ENCODE results near the gene AP2B1.

AP2B1 gene

GRCh38 chr17:35731917-35732805 lies 145.0 kb downstream of the AP2B1 start:
- no peak for DNase-seq

GRCh38 chr17:35732806-35733136 lies 145.6 kb downstream of the AP2B1 start:
- DNase-seq = no peak

- DNase-seq = no peak
These were observed 146.2 kb downstream of the AP2B1 start for GRCh38 chr17:35733366-35733765.

GRCh38 chr17:35734396-35734795 lies 147.3 kb downstream of the AP2B1 start:
- no peak for DNase-seq

GRCh38 chr17:35735036-35735805 lies 148.1 kb downstream of the AP2B1 start:
- DNase-seq = no peak

GRCh38 chr17:35736236-35736635 lies 149.1 kb downstream of the AP2B1 start:
- no peak for DNase-seq

GRCh38 chr17:35738519-35739133 lies 151.5 kb downstream of the AP2B1 start:
- DNase-seq = no peak

GRCh38 chr17:35740216-35740615 lies 153.1 kb downstream of the AP2B1 start:
- DNase-seq = no peak

GRCh38 chr17:35740997-35741931 lies 154.1 kb downstream of the AP2B1 start:
- peak; percentile 32 to 57 for DNase-seq

- no peak for DNase-seq
These were observed 155.4 kb downstream of the AP2B1 start for GRCh38 chr17:35742496-35742895.

GRCh38 chr17:35742896-35743477 lies 155.9 kb downstream of the AP2B1 start:
- DNase-seq = no peak

GRCh38 chr17:35743626-35744328 lies 156.7 kb downstream of the AP2B1 start:
- no peak for DNase-seq

GRCh38 chr17:35744830-35745229 lies 157.7 kb downstream of the AP2B1 start:
- DNase-seq = no peak

GRCh38 chr17:35745246-35745645 lies 158.1 kb downstream of the AP2B1 start:
- DNase-seq = no peak

- DNase-seq = no peak
These were observed 158.7 kb downstream of the AP2B1 start for GRCh38 chr17:35745749-35746320.

- peak in 1 of 2 experiments; percentile 60 for DNase-seq
These were observed 160.5 kb downstream of the AP2B1 start for GRCh38 chr17:35747540-35748017.

GRCh38 chr17:35748341-35748841 lies 161.3 kb downstream of the AP2B1 start:
- DNase-seq = no peak

GRCh38 chr17:35748979-35749378 lies 161.9 kb downstream of the AP2B1 start:
- DNase-seq = no peak

- DNase-seq = no peak
These were observed 162.7 kb downstream of the AP2B1 start for GRCh38 chr17:35749560-35750412.

Measured in NCI-H1930 (cell line).